PFSK-1 (cell line): ENCODE measurements around the gene OSER1.

Experiments used
- FOXP2 ChIP-seq: optimal IDR thresholded peaks from 2 replicates; pipeline ENCODE3; 2011; ENCODE audit warnings: borderline replicate concordance, control low read depth, inconsistent platforms; ENCODE audit not compliant: insufficient read depth; ENCODE audit errors: extremely low read length, extremely low read depth
- REST ChIP-seq, 2 experiments: IDR thresholded peaks; 2 replicates each; pipeline versions ENCODE4 v1.6.1 to v1.8.0; 2011 to 2012; ENCODE audit warnings: low read depth in 2 of 2, low read length in 2 of 2, control low read depth in 1 of 2, inconsistent platforms in 1 of 2, mild to moderate bottlenecking in 1 of 2, moderate library complexity in 1 of 2; ENCODE audit not compliant: insufficient read depth in 1 of 2
- SIN3A ChIP-seq: IDR thresholded peaks from 2 replicates; pipeline ENCODE4 v1.6.1; 2012; ENCODE audit warnings: mild to moderate bottlenecking, low read length, moderate library complexity, borderline replicate concordance; ENCODE audit not compliant: insufficient read depth
- TAF1 ChIP-seq: IDR thresholded peaks from 2 replicates; pipeline ENCODE4 v1.6.1; 2012; ENCODE audit warnings: low read length, control low read depth, borderline replicate concordance; ENCODE audit not compliant: insufficient read depth

DNA sequence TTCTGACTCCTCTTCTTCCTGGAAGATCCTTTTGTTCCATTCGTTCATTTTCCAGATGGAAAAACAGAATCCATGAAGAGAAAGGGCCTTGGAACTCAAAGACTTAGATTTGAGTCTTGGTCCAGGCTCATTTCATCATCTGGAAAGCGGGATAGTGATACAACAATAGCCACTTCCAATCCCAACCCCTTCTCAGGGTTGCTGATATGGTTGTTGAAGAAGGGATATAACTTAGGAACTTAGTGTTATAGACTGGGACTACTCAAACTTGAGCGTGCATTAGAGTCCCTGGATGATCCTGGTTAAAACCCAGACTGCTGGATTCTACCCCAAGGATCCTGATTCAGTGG, 37.8 kb upstream of the OSER1 start:
- TF ChIP-seq REST (IDR thresholded peaks at IDR 0.05; ENCODE audit: insufficient read depth in 1 of 2, low read depth in 2 of 2, low read length in 2 of 2) (no peak), TAF1 (no peak), SIN3A (no peak), FOXP2 (no peak)
